Skin of body (tissue), 2 donors: ENCODE results near the gene PCDH15. TPM values are rescaled to one million over a fixed set of nuclear protein-coding genes. Genes with fewer than 3 reads are reported as not detected.
"Not testable (repeated sequence)": the region's sequence is repeated elsewhere in the genome, so short reads cannot be mapped to it uniquely, and the experiment has no call there.

Source experiments
- DNase-seq: peaks from one replicate; lab custom pipeline; 2025; lab: John Stamatoyannopoulos, UW
- total RNA-seq: library from RNA; depleted of rRNA; stranded (reverse); fragments of >200 nt; gene quantifications from one replicate; pipeline ENCODE4 v1.2.3, GENCODE V29; 2014

PCDH15 gene
- total RNA-seq, 1 donor from 2014 or later, result 0.89 TPM

- DNase-seq, result no peak
Measured at GRCh38 chr10:54402576-54402975, 398.5 kb downstream of the PCDH15 start.

GRCh38 chr10:54396031-54396430, 405.0 kb downstream of the PCDH15 start:
- DNase-seq, result no peak

- not testable (repeated sequence) for DNase-seq
Measured at GRCh38 chr10:54394598-54394997, 406.4 kb downstream of the PCDH15 start.

- no peak for DNase-seq
Measured at GRCh38 chr10:54372179-54372578, 428.9 kb downstream of the PCDH15 start.

GRCh38 chr10:54368984-54369383, 432.0 kb downstream of the PCDH15 start:
- no peak for DNase-seq

- no peak for DNase-seq
Measured at GRCh38 chr10:54363390-54363789, 437.6 kb downstream of the PCDH15 start.

GRCh38 chr10:54342058-54342457, 459.0 kb downstream of the PCDH15 start:
- DNase-seq, result no peak

- no peak for DNase-seq
Measured at GRCh38 chr10:54335296-54335695, 465.7 kb downstream of the PCDH15 start.

GRCh38 chr10:54319341-54319740, 481.7 kb downstream of the PCDH15 start:
- DNase-seq, result no peak

GRCh38 chr10:54318470-54318869, 482.6 kb downstream of the PCDH15 start:
- DNase-seq, result no peak

- no peak for DNase-seq
Measured at GRCh38 chr10:54314430-54314829, 486.6 kb downstream of the PCDH15 start.

GRCh38 chr10:54284526-54285193, 516.4 kb downstream of the PCDH15 start:
- no peak for DNase-seq

- DNase-seq, result no peak
Measured at GRCh38 chr10:54282012-54282411, 519.0 kb downstream of the PCDH15 start.

- DNase-seq, result no peak
Measured at GRCh38 chr10:54266395-54266794, 534.6 kb downstream of the PCDH15 start.

GRCh38 chr10:54262726-54263125, 538.3 kb downstream of the PCDH15 start:
- no peak for DNase-seq

GRCh38 chr10:54259104-54259503, 541.9 kb downstream of the PCDH15 start:
- no peak for DNase-seq

GRCh38 chr10:54234832-54235231, 566.2 kb downstream of the PCDH15 start:
- no peak for DNase-seq

GRCh38 chr10:54203401-54203800, 597.6 kb downstream of the PCDH15 start:
- no peak for DNase-seq

- no peak for DNase-seq
Measured at GRCh38 chr10:54198051-54198450, 603.0 kb downstream of the PCDH15 start.

GRCh38 chr10:54194806-54195205, 606.2 kb downstream of the PCDH15 start:
- no peak for DNase-seq

GRCh38 chr10:54159924-54160323, 641.1 kb downstream of the PCDH15 start:
- DNase-seq, result no peak

GRCh38 chr10:54148508-54148907, 652.5 kb downstream of the PCDH15 start:
- DNase-seq, result no peak

GRCh38 chr10:54139819-54140428, 661.1 kb downstream of the PCDH15 start:
- DNase-seq, result no peak
